Measurements from ENCODE around the gene ABCA9. TPM values are rescaled to one million over a fixed set of nuclear protein-coding genes. Genes with fewer than 3 reads are reported as not detected.

ABCA9 gene
- total and polyA plus RNA-seq, 2 of the 13 experiments (the other 11 are each of a cell fraction or from before 2014, with no cell fraction given) = 0.04 TPM; not detected in 1

- TF ChIP-seq JARID2 (CRISPR knock-in tag; IDR thresholded peaks at IDR 0.05; ENCODE audit: insufficient replicate concordance) = no peak
- no peak for TF ChIP-seq ZNF784 (CRISPR knock-in tag; IDR thresholded peaks at IDR 0.05; ENCODE audit: borderline replicate concordance)
- no peak for TF ChIP-seq NFYB (CRISPR knock-in tag; IDR thresholded peaks at IDR 0.05)
- TF ChIP-seq ZNF550 (CRISPR knock-in tag; IDR thresholded peaks at IDR 0.05; ENCODE audit: borderline replicate concordance) = no peak
- TF ChIP-seq ZKSCAN8 (CRISPR knock-in tag; IDR thresholded peaks at IDR 0.05; ENCODE audit: borderline replicate concordance) = no peak
- TF ChIP-seq SRSF4 (IDR thresholded peaks at IDR 0.05; ENCODE audit: low read depth, low read length, poor library complexity, severe bottlenecking) = no peak
- TF ChIP-seq ZNF790 (CRISPR knock-in tag; IDR thresholded peaks at IDR 0.05; ENCODE audit: borderline replicate concordance) = no peak
- no peak for TF ChIP-seq ZNF143 (CRISPR knock-in tag; IDR thresholded peaks at IDR 0.05)
- TF ChIP-seq CCAR2 (optimal IDR thresholded peaks at IDR 0.05; ENCODE audit: low read depth, low read length) = no peak
- TF ChIP-seq TBX3 (IDR thresholded peaks at IDR 0.05; ENCODE audit: borderline replicate concordance) = no peak
- no peak for TF ChIP-seq NBN (conservative IDR thresholded peaks at IDR 0.05)
- TF ChIP-seq, protein P1, sequence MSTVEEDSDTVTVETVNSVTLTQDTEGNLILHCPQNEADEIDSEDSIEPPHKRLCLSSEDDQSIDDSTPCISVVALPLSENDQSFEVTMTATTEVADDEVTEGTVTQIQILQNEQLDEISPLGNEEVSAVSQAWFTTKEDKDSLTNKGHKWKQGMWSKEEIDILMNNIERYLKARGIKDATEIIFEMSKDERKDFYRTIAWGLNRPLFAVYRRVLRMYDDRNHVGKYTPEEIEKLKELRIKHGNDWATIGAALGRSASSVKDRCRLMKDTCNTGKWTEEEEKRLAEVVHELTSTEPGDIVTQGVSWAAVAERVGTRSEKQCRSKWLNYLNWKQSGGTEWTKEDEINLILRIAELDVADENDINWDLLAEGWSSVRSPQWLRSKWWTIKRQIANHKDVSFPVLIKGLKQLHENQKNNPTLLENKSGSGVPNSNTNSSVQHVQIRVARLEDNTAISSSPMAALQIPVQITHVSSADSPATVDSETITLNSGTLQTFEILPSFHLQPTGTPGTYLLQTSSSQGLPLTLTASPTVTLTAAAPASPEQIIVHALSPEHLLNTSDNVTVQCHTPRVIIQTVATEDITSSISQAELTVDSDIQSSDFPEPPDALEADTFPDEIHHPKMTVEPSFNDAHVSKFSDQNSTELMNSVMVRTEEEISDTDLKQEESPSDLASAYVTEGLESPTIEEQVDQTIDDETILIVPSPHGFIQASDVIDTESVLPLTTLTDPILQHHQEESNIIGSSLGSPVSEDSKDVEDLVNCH (CRISPR knock-in tag; IDR thresholded peaks at IDR 0.05) = no peak
- TF ChIP-seq GZF1 (CRISPR knock-in tag; IDR thresholded peaks at IDR 0.05) = no peak
- TF ChIP-seq MAFF (IDR thresholded peaks at IDR 0.05; ENCODE audit: low read depth, low read length) = no peak
- TF ChIP-seq, protein P2, sequence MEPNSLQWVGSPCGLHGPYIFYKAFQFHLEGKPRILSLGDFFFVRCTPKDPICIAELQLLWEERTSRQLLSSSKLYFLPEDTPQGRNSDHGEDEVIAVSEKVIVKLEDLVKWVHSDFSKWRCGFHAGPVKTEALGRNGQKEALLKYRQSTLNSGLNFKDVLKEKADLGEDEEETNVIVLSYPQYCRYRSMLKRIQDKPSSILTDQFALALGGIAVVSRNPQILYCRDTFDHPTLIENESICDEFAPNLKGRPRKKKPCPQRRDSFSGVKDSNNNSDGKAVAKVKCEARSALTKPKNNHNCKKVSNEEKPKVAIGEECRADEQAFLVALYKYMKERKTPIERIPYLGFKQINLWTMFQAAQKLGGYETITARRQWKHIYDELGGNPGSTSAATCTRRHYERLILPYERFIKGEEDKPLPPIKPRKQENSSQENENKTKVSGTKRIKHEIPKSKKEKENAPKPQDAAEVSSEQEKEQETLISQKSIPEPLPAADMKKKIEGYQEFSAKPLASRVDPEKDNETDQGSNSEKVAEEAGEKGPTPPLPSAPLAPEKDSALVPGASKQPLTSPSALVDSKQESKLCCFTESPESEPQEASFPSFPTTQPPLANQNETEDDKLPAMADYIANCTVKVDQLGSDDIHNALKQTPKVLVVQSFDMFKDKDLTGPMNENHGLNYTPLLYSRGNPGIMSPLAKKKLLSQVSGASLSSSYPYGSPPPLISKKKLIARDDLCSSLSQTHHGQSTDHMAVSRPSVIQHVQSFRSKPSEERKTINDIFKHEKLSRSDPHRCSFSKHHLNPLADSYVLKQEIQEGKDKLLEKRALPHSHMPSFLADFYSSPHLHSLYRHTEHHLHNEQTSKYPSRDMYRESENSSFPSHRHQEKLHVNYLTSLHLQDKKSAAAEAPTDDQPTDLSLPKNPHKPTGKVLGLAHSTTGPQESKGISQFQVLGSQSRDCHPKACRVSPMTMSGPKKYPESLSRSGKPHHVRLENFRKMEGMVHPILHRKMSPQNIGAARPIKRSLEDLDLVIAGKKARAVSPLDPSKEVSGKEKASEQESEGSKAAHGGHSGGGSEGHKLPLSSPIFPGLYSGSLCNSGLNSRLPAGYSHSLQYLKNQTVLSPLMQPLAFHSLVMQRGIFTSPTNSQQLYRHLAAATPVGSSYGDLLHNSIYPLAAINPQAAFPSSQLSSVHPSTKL (CRISPR knock-in tag; IDR thresholded peaks at IDR 0.05) = peak; percentile 65
- peak; percentile 79 for TF ChIP-seq RXRB (CRISPR knock-in tag; IDR thresholded peaks at IDR 0.05; ENCODE audit: borderline replicate concordance)
- TF ChIP-seq ZNF878 (CRISPR knock-in tag; IDR thresholded peaks at IDR 0.05) = no peak
- TF ChIP-seq JUND (CRISPR knock-in tag; IDR thresholded peaks at IDR 0.05) = no peak
- TF ChIP-seq SNAPC5 (CRISPR knock-in tag; IDR thresholded peaks at IDR 0.05; ENCODE audit: borderline replicate concordance) = no peak
These were observed 42.6 kb downstream of the ABCA9 start (continued) for GRCh38 chr17:69018022-69018615.
